CD4-positive, alpha-beta T cell treated with Interleukin-12 subunit alpha and Interleukin-12 subunit beta, for 1 hour (primary cell): ENCODE measurements around the gene SURF2.
"Not testable (repeated sequence)": the region's sequence is repeated elsewhere in the genome, so short reads cannot be mapped to it uniquely, and the experiment has no call there.

ENCODE experiments used
- DNase-seq: peaks from one replicate; pipeline ENCODE4 v3.0.0-alpha.2; 2020

Gene SURF2

GRCh38 chr9:133359399-133360175 lies 3.2 kb downstream of the SURF2 start:
- DNase-seq = no peak

- DNase-seq = no peak
These were observed 4.3 kb downstream of the SURF2 start for GRCh38 chr9:133360400-133361393.

- DNase-seq = no peak
These were observed 5.2 kb downstream of the SURF2 start for GRCh38 chr9:133361507-133362092.

- no peak for DNase-seq
These were observed 6.2 kb downstream of the SURF2 start for GRCh38 chr9:133362359-133363044.

GRCh38 chr9:133366435-133366834 lies 10.1 kb downstream of the SURF2 start:
- DNase-seq = no peak

- DNase-seq = no peak
These were observed 10.9 kb downstream of the SURF2 start for GRCh38 chr9:133367221-133367620.

- no peak for DNase-seq
These were observed 11.4 kb downstream of the SURF2 start for GRCh38 chr9:133367778-133368177.

- DNase-seq = no peak
These were observed 12.0 kb downstream of the SURF2 start for GRCh38 chr9:133368249-133368881.

GRCh38 chr9:133369422-133369821 lies 13.1 kb downstream of the SURF2 start:
- no peak for DNase-seq

- no peak for DNase-seq
These were observed 13.6 kb downstream of the SURF2 start for GRCh38 chr9:133369933-133370332.

GRCh38 chr9:133370685-133371084 lies 14.3 kb downstream of the SURF2 start:
- peak; percentile 70 for DNase-seq

GRCh38 chr9:133371261-133371711 lies 14.9 kb downstream of the SURF2 start:
- DNase-seq = peak; percentile 76

GRCh38 chr9:133372144-133372543 lies 15.8 kb downstream of the SURF2 start:
- no peak for DNase-seq

GRCh38 chr9:133374612-133375115 lies 18.3 kb downstream of the SURF2 start:
- peak; percentile 58 for DNase-seq

- DNase-seq = peak; percentile 33
These were observed 18.9 kb downstream of the SURF2 start for GRCh38 chr9:133375116-133375723.

- peak; percentile 96 for DNase-seq
These were observed 19.6 kb downstream of the SURF2 start, which contains the start of the genes STKLD1 and SURF4 for GRCh38 chr9:133375724-133376654. STKLD1 (plus strand) TSS chr9:133376366; CDS start chr9:133376474, 108 bp downstream. SURF4 (minus strand) TSS chr9:133376060; CDS start chr9:133375969, 91 bp downstream.

- not testable (repeated sequence) for DNase-seq
These were observed 20.9 kb downstream of the SURF2 start for GRCh38 chr9:133377280-133377679.

- DNase-seq = no peak
These were observed 21.4 kb downstream of the SURF2 start for GRCh38 chr9:133377721-133378216.

- DNase-seq = no peak
These were observed 22.1 kb downstream of the SURF2 start for GRCh38 chr9:133378408-133378962.
